NB4 (cell line): Measurements from ENCODE around the gene COMMD2.

Source experiments
- POLR2A ChIP-seq: IDR thresholded peaks from 2 replicates; pipeline ENCODE4 v1.6.1; 2011; ENCODE audit warnings: mild to moderate bottlenecking; ENCODE audit not compliant: insufficient read length; ENCODE audit errors: extremely low read depth
- TF ChIP-seq, protein P1 (sequence below): IDR thresholded peaks from one replicate; pipeline ENCODE4 v1.5.1; 2012; ENCODE audit warnings: low read depth, low read length

DNA sequence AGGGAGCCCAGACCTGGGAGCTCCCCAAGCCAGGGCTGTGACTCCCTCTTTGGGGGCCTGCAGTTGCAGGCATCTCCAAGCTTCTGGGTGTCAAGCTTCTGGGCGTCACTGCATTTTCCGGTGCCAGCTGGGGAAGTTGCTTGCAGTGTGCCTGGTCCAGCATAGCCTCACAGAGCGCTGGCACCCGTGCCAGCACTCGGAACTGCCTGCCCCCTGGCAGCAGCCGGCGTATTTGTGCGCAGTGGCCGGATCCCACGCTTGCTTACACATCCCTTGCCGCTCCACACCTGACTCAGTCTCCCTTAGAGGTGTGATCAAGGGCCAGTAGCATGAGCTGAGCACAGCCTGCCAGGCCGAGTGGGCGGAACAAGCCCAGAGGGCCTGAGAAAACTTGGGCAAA is 37.0 kb downstream of the COMMD2 start:
- TF ChIP-seq, protein P1, sequence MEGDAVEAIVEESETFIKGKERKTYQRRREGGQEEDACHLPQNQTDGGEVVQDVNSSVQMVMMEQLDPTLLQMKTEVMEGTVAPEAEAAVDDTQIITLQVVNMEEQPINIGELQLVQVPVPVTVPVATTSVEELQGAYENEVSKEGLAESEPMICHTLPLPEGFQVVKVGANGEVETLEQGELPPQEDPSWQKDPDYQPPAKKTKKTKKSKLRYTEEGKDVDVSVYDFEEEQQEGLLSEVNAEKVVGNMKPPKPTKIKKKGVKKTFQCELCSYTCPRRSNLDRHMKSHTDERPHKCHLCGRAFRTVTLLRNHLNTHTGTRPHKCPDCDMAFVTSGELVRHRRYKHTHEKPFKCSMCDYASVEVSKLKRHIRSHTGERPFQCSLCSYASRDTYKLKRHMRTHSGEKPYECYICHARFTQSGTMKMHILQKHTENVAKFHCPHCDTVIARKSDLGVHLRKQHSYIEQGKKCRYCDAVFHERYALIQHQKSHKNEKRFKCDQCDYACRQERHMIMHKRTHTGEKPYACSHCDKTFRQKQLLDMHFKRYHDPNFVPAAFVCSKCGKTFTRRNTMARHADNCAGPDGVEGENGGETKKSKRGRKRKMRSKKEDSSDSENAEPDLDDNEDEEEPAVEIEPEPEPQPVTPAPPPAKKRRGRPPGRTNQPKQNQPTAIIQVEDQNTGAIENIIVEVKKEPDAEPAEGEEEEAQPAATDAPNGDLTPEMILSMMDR: no peak
- TF ChIP-seq POLR2A: no peak
